ENCODE results near the gene TMEM205. TPM values are rescaled to one million over a fixed set of nuclear protein-coding genes. Genes with fewer than 3 reads are reported as not detected.

Gene TMEM205
- 97.0 to 136 TPM (median 116 TPM) in 5 replicates for total RNA-seq (2022; extraction: Qiagen RNA extraction)

GRCh38 chr19:11346104-11346940 is at the start of gene TMEM205, which contains the start of gene CCDC159:
TSS of gene TMEM205 (minus strand) at chr19:11346268. CDS start at chr19:11345619, 649 bp downstream.
TSS of gene CCDC159 (plus strand) at chr19:11346519. CDS start at chr19:11346607, 88 bp downstream.

GRCh38 chr19:11374433-11375142 is 28.5 kb upstream of the TMEM205 start, which contains the start of gene SWSAP1:
TSS of gene SWSAP1 (plus strand) at chr19:11374666. CDS start at chr19:11374681, 15 bp downstream.

DNA sequence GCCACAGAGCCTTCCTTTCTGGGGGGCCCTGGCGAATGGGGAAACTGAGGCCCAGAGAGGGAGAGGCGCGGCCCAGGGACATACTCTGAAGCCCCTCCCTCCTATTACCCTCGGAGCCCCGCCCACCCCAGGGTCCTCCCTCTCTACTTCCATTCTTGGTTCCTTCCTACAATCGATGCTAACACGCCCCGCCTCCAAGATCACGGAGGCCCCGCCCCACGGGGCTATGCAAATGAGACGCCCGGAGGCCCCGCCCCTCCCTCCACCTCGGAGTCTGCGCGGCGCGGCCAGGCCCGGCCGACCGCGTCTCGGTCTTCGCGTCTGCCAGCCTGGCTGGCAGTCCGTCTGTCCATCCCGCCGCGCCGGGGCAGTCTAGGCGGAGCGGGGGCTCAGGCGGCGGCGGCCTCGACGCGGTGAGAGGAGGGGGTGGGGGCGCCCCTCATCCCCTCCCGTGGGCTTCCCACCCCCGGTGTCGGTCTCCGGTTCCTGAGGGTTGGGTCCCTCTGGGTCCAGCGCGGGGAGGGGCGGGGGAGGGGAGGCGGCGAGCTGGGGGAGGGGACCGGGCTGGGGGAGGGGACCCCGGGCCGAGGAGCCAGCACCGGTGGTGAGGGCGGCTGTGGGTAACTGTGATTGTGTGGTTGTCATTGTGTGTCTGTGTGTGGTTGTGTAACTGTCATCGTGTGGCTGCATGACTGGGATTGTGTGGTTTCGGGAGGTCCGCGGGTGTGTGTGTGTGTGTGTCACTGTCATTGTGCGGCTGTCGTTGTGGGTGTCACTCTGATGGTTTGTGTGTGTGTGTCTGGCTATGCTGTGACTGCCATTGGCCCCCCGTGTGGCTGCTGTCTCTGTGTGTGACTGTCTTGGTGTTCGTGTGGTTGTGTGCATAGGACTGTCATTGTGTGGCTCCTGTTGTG is 9.3 kb upstream of the TMEM205 start, which contains the start of gene PLPPR2:
Gene PLPPR2 (plus strand): TSS at position 273 of the 914 bp plus-strand sequence. CDS start 2,242 bp downstream, outside the sequence.

DNA sequence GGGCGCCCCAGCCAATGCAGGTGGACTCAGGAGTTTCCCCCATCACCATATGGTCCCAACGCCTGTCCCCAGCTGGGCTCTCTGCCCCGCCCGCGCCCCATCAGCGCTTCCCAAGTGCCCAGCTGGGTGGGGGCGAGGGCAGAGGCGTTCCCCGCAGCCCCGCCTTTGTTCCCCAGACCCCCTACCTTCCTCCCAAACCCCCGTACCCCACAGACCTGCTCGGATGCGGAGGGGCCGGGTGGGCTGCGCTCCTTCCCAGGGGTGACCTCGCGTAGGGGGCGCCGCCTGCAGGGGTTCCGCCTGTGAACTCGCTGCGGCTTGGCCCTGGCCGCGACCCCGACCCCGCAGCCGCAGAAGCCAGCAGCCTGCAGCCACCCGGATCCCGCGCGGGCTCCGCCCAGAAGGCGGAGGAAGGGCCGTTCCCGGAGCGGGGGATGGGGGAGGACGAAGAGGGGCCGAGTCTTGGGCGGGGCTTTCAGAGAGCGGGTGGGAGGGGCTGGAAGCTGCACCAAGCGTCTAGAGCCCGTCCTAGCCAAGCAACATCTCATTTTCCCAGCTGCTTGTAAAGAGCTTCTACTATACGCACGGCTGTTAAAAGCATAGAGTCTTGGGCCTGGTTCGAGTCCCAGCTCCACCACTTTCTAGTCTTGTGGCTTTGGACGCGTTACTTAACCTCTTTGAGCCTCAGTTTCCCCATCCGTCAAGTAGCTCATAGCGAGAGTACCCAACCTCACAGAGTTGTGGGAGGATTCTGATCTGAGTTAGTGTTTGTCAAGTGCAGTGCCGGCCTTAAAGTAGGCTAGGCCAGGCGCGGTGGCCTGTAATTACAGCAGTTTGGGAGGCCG is 6.6 kb downstream of the TMEM205 start, which contains the start of gene RAB3D:
Gene RAB3D (minus strand): TSS at position 404 of the 845 bp plus-strand sequence. CDS start 2,258 bp downstream, outside the sequence.

DNA sequence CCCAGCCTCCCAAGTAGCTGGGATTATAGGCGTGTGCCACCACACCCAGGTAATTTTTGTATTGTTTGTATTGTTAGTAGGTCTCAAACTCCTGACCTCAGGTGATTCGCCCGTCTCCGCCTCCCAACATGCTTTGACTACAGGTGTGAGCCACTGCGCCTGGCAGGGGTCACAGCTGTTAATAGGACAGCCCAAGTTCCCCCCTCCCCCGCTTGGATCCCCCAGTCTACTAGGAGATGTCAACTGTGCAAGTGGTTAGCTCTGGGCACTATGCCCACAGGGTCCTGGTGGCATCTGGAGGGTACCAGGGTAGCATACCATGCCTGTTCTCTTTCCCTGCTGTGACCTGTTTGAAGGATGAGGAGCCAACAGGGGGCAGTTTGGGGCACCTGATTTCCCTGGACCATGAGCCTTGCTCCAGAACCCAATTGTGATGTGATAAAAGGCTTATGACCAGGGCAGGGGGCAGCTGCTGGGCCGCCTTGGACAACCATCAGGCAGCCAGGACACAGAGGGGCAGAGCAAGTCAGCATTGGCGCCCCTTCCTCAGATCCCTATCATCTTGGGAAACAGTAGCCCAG is 50.3 kb downstream of the TMEM205 start, which contains the start of gene TSPAN16:
Gene TSPAN16 (plus strand): TSS at position 496 of the 581 bp plus-strand sequence. CDS start 138 bp downstream, outside the sequence.

Other genes with a start within 250 kb of the TMEM205 start
- 11.2 to 17.3 TPM (median 15.3 TPM) in 5 replicates for gene SPC24, start 190.5 kb downstream of the TMEM205 start, total RNA-seq (2022; extraction: Qiagen RNA extraction)
- gene KANK2, start 148.7 kb downstream of the TMEM205 start, total RNA-seq (2022; extraction: Qiagen RNA extraction): 27.9 to 45.0 TPM (median 41.2 TPM) in 5 replicates
- not detected in 5 replicates for gene ANGPTL8, start 106.6 kb downstream of the TMEM205 start, total RNA-seq (2022; extraction: Qiagen RNA extraction)
- gene DOCK6, start 83.7 kb downstream of the TMEM205 start, total RNA-seq (2022; extraction: Qiagen RNA extraction): 7.6 to 10.7 TPM (median 8.8 TPM) in 5 replicates
- not detected in 5 replicates for gene TSPAN16, start 50.1 kb downstream of the TMEM205 start, total RNA-seq (2022; extraction: Qiagen RNA extraction)
- 2.7 to 3.9 TPM (median 3.1 TPM) in 5 replicates for gene RAB3D, start 6.6 kb downstream of the TMEM205 start, total RNA-seq (2022; extraction: Qiagen RNA extraction)
- 4.4 to 5.8 TPM (median 4.9 TPM) in 5 replicates for gene CCDC159, start 251 bp upstream of the TMEM205 start, total RNA-seq (2022; extraction: Qiagen RNA extraction)
- gene PLPPR2, start 9.2 kb upstream of the TMEM205 start, total RNA-seq (2022; extraction: Qiagen RNA extraction): 8.5 to 10.8 TPM (median 10.6 TPM) in 5 replicates
- gene SWSAP1, start 28.4 kb upstream of the TMEM205 start, total RNA-seq (2022; extraction: Qiagen RNA extraction): 1.6 to 2.4 TPM (median 2.1 TPM) in 5 replicates
- gene EPOR, start 38.0 kb upstream of the TMEM205 start, total RNA-seq (2022; extraction: Qiagen RNA extraction): 4.4 to 6.1 TPM (median 5.3 TPM) in 5 replicates
- gene RGL3, start 73.0 kb upstream of the TMEM205 start, total RNA-seq (2022; extraction: Qiagen RNA extraction): 1.4 to 2.8 TPM (median 1.9 TPM) in 5 replicates
- 1.1 to 1.5 TPM (median 1.3 TPM) in 5 replicates for gene ODAD3, start 88.9 kb upstream of the TMEM205 start, total RNA-seq (2022; extraction: Qiagen RNA extraction)
- 255 to 281 TPM (median 265 TPM) in 5 replicates for gene PRKCSH, start 89.4 kb upstream of the TMEM205 start, total RNA-seq (2022; extraction: Qiagen RNA extraction)
- 0.02 to 0.10 TPM (median 0.05 TPM) in 5 replicates for gene ELAVL3, start 134.8 kb upstream of the TMEM205 start, total RNA-seq (2022; extraction: Qiagen RNA extraction)
- gene ZNF653, start 159.6 kb upstream of the TMEM205 start, total RNA-seq (2022; extraction: Qiagen RNA extraction): 3.7 to 5.6 TPM (median 5.0 TPM) in 5 replicates
- 26.6 to 34.8 TPM (median 33.6 TPM) in 5 replicates for gene ECSIT, start 182.9 kb upstream of the TMEM205 start, total RNA-seq (2022; extraction: Qiagen RNA extraction)
- 0.30 to 0.52 TPM (median 0.46 TPM) in 5 replicates for gene CNN1, start 192.6 kb upstream of the TMEM205 start, total RNA-seq (2022; extraction: Qiagen RNA extraction)
- 99.4 to 117 TPM (median 107 TPM) in 5 replicates for gene ELOF1, start 213.0 kb upstream of the TMEM205 start, total RNA-seq (2022; extraction: Qiagen RNA extraction)
- 0.12 to 0.51 TPM (median 0.25 TPM) in 4 of 5 replicates, not detected in the other for gene ACP5, start 231.4 kb upstream of the TMEM205 start, total RNA-seq (2022; extraction: Qiagen RNA extraction)

Measured in A549 treated with CORT108297 at 1 μM for 4 hours (cell line).